ENCODE measurements around the gene ANXA1. TPM values are rescaled to one million over a fixed set of nuclear protein-coding genes. Genes with fewer than 3 reads are reported as not detected.
"Not testable (repeated sequence)": the region's sequence is repeated elsewhere in the genome, so short reads cannot be mapped to it uniquely, and the experiment has no call there.

The ANXA1 gene, protein sequence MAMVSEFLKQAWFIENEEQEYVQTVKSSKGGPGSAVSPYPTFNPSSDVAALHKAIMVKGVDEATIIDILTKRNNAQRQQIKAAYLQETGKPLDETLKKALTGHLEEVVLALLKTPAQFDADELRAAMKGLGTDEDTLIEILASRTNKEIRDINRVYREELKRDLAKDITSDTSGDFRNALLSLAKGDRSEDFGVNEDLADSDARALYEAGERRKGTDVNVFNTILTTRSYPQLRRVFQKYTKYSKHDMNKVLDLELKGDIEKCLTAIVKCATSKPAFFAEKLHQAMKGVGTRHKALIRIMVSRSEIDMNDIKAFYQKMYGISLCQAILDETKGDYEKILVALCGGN
- total RNA-seq = 100 to 1,000 TPM in 3 of 5 experiments, 10 to 100 TPM in 2; 90.2 to 649 (median 145) TPM
- 100 to 1,000 TPM; 102 to 163 TPM for polyA plus RNA-seq
- 850 reads per million, percentile 99 among the genes with 10 or more reads in this experiment for total RNA-seq

GRCh38 chr9:73151653-73152542 lies at the start of gene ANXA1:
Gene ANXA1 (plus strand): TSS chr9:73151865. CDS start chr9:73158536, 6,671 bp downstream.
- CTCF ChIA-PET = no interaction called here
- peaks cover 41 to 43% of the 10 kb centered on the region in 2 donors for H3K4me1 ChIP-seq (ENCODE audit: control insufficient read depth in 2 of 2, insufficient read depth in 2 of 2, low read length in 2 of 2)
- H3K27me3 Mint-ChIP-seq = peaks cover 0 to 2% (median 0%) of the 10 kb centered on the region in 5 donors

DNA sequence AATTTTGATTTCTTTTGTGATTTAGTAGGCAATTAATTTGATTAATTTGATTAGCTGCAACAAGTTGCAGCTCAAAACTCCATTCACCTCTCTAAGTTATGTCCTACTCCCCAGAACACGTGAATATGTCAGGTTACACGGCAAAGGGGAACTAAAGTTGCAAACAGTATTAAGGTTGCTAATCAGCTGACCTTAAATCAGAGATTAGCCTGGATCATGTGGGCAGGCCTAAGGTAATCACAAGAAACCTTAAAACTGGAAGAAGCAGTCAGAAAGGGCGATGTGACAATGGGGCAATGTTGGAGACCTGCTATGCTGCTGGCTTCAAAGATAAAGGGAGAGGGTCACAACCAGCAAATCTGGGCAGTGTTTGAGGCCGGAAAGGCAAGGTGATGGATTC lies 47.3 kb upstream of the ANXA1 start:
- H3K4me3 Mint-ChIP-seq = no peak overlapping the region
- Histone ChIP-seq H3K9me3 (ENCODE audit: control insufficient read depth in 2 of 3, low read length in 3 of 3) (no peaks in the 10 kb centered on the region), H3K36me3 (ENCODE audit: control insufficient read depth in 2 of 3, insufficient read depth in 3 of 3, low read length in 3 of 3) (no peaks in the 10 kb centered on the region), H3K4me3 (ENCODE audit: low read length) (no peak overlapping the region), H3K4me1 (ENCODE audit: control insufficient read depth in 2 of 2, insufficient read depth in 2 of 2, low read length in 2 of 2) (no peaks in the 10 kb centered on the region), H3K27me3 (ENCODE audit: control insufficient read depth in 2 of 2, insufficient read depth in 2 of 2, low read length in 2 of 2) (no peaks in the 10 kb centered on the region), H3K27ac (ENCODE audit: low read depth, low read length) (no peak overlapping the region)
- peak; percentile 37 for ATAC-seq
- peaks cover 0 to 3% (median 0%) of the 10 kb centered on the region in 7 donors for H3K4me1 Mint-ChIP-seq
- CTCF ChIA-PET = interaction anchor here (0.8 kb wide), 1 partner anchor 94 kb away, joined by 5 read pairs; no protein-coding TSS in a partner anchor
- peaks cover 0 to 23% (median 0%) of the 10 kb centered on the region in 5 donors for H3K27me3 Mint-ChIP-seq
- H3K36me3 Mint-ChIP-seq = no peaks in the 10 kb centered on the region
- intact Hi-C loops (cut with micrococcal nuclease) = no loop called here
- POLR2A ChIA-PET = no interaction called here
- no peaks in the 10 kb centered on the region for H3K9me3 Mint-ChIP-seq
- H3K27ac Mint-ChIP-seq = no peak overlapping the region
- DNase-seq = no peak

More at GRCh38 chr9:73151653-73152542, at the start of gene ANXA1:
- H3K9me3 ChIP-seq (ENCODE audit: control insufficient read depth in 2 of 3, low read length in 3 of 3) = no peaks in the 10 kb centered on the region
- peak in 7 of 9 donors; percentile 40 to 80 (median 69) for DNase-seq
- H3K27me3 ChIP-seq (ENCODE audit: control insufficient read depth in 2 of 2, insufficient read depth in 2 of 2, low read length in 2 of 2) = no peaks in the 10 kb centered on the region
- Mint-ChIP-seq H3K36me3 (peaks cover 0 to 22% (median 0%) of the 10 kb centered on the region in 5 donors), H3K4me1 (peaks cover 46 to 89% (median 74%) of the 10 kb centered on the region in 7 donors), H3K9me3 (no peaks in the 10 kb centered on the region), H3K4me3 (peak within 1 kb of the TSS; percentile 81 to 98 (median 90)), H3K27ac (peak within 1 kb of the TSS; percentile 86 to 98 (median 96))
- peak within 1 kb of the TSS; percentile 67 for H3K4me3 ChIP-seq (ENCODE audit: low read length)
- peak; percentile 78 for ATAC-seq
- H3K36me3 ChIP-seq (ENCODE audit: control insufficient read depth in 2 of 3, insufficient read depth in 3 of 3, low read length in 3 of 3) = no peaks in the 10 kb centered on the region
- intact Hi-C loops (cut with micrococcal nuclease) = loop anchor here (1.0 to 10.0 kb wide), 9 partner anchors 7 to 1933 kb away; partner anchors contain the start of genes C9orf40 (in 1 of the 2), CARNMT1 (in 1 of the 2), CEMIP2 (in 1 of the 2) and NMRK1 (in 1 of the 2)
- peak within 1 kb of the TSS; percentile 77 for H3K27ac ChIP-seq (ENCODE audit: low read depth, low read length)
- POLR2A ChIA-PET = interaction anchor here (1.3 to 1.5 kb wide), 3 partner anchors 10 to 38 kb away, joined by 4 to 12 read pairs (median 6); no protein-coding TSS in a partner anchor

- POLR2A ChIA-PET = no interaction called here
- no peak overlapping the region for H3K4me3 ChIP-seq (ENCODE audit: low read length)
- no peaks in the 10 kb centered on the region for H3K4me1 ChIP-seq (ENCODE audit: control insufficient read depth in 2 of 2, insufficient read depth in 2 of 2, low read length in 2 of 2)
- H3K9me3 Mint-ChIP-seq = no peaks in the 10 kb centered on the region
- H3K9me3 ChIP-seq (ENCODE audit: control insufficient read depth in 2 of 3, low read length in 3 of 3) = no peaks in the 10 kb centered on the region
- H3K4me3 Mint-ChIP-seq = no peak overlapping the region
- ATAC-seq (no peak), DNase-seq (no peak)
- H3K4me1 Mint-ChIP-seq = peaks cover 0 to 3% (median 0%) of the 10 kb centered on the region in 7 donors
- peaks cover 0 to 23% (median 0%) of the 10 kb centered on the region in 5 donors for H3K27me3 Mint-ChIP-seq
- intact Hi-C loops (cut with micrococcal nuclease) = no loop called here
- no peaks in the 10 kb centered on the region for H3K27me3 ChIP-seq (ENCODE audit: control insufficient read depth in 2 of 2, insufficient read depth in 2 of 2, low read length in 2 of 2)
- H3K27ac ChIP-seq (ENCODE audit: low read depth, low read length) = no peak overlapping the region
- no peaks in the 10 kb centered on the region for H3K36me3 ChIP-seq (ENCODE audit: control insufficient read depth in 2 of 3, insufficient read depth in 3 of 3, low read length in 3 of 3)
- CTCF ChIA-PET = no interaction called here
- no peaks in the 10 kb centered on the region for H3K36me3 Mint-ChIP-seq
- no peak overlapping the region for H3K27ac Mint-ChIP-seq
Measured at GRCh38 chr9:73104921-73105320, 46.7 kb upstream of the ANXA1 start.

GRCh38 chr9:73107489-73108069 lies 44.1 kb upstream of the ANXA1 start:
- H3K36me3 ChIP-seq (ENCODE audit: control insufficient read depth in 2 of 3, insufficient read depth in 3 of 3, low read length in 3 of 3); H3K4me3 Mint-ChIP-seq; H3K9me3 ChIP-seq (ENCODE audit: control insufficient read depth in 2 of 3, low read length in 3 of 3); H3K4me1 ChIP-seq (ENCODE audit: control insufficient read depth in 2 of 2, insufficient read depth in 2 of 2, low read length in 2 of 2); H3K9me3 Mint-ChIP-seq; H3K4me3 ChIP-seq (ENCODE audit: low read length); H3K4me1 Mint-ChIP-seq; POLR2A ChIA-PET; H3K27ac ChIP-seq (ENCODE audit: low read depth, low read length); H3K36me3 Mint-ChIP-seq; H3K27ac Mint-ChIP-seq; H3K27me3 ChIP-seq (ENCODE audit: control insufficient read depth in 2 of 2, insufficient read depth in 2 of 2, low read length in 2 of 2): not testable (repeated sequence)
- CTCF ChIA-PET = interaction anchor here (0.6 to 9.8 kb wide), 24 partner anchors 8 to 1550 kb away, joined by 3 to 148 read pairs (median 4); no protein-coding TSS in a partner anchor
- ATAC-seq = peak; percentile 95
- intact Hi-C loops (cut with micrococcal nuclease) = loop anchor here (1.0 kb wide), 5 partner anchors 8 to 77 kb away; no protein-coding TSS in a partner anchor
- peaks cover 0 to 13% (median 0%) of the 10 kb centered on the region in 5 donors for H3K27me3 Mint-ChIP-seq
- DNase-seq = peak; percentile 9 to 68 (median 58)

DNA sequence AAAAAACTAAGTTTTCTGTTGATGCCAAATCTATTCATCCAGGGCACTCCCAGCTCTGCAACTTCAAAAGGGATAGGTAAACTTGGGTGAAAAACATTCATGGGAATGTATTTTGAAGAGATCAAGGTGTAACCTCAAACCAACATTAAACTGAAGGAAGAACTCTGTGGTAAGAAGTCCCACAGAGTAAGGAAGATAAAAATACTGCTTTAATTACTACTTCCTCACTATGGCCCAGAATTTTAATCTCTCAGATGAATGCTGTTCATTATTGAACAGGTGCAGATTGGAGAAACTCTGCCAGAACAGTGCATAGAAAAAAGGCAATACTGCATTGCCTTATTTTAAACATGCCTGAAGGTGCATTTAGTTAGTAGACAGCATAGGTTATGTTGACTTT lies 37.6 kb upstream of the ANXA1 start:
- Mint-ChIP-seq H3K36me3 (peaks cover 0 to 2% (median 0%) of the 10 kb centered on the region in 5 donors), H3K27ac (peak overlapping the region in 8 of 9 donors; percentile 15 to 84 (median 52))
- POLR2A ChIA-PET = interaction anchor here (1.3 kb wide), 1 partner anchor 39 kb away, joined by 4 read pairs; no protein-coding TSS in a partner anchor

More for the DNA sequence above, 37.6 kb upstream of the ANXA1 start:
- Histone ChIP-seq H3K4me3 (ENCODE audit: low read length) (no peak overlapping the region), H3K36me3 (ENCODE audit: control insufficient read depth in 2 of 3, insufficient read depth in 3 of 3, low read length in 3 of 3) (no peaks in the 10 kb centered on the region), H3K9me3 (ENCODE audit: control insufficient read depth in 2 of 3, low read length in 3 of 3) (no peaks in the 10 kb centered on the region), H3K4me1 (ENCODE audit: control insufficient read depth in 2 of 2, insufficient read depth in 2 of 2, low read length in 2 of 2) (peaks cover 0 to 19% of the 10 kb centered on the region in 2 donors), H3K27ac (ENCODE audit: low read depth, low read length) (no peak overlapping the region), H3K27me3 (ENCODE audit: control insufficient read depth in 2 of 2, insufficient read depth in 2 of 2, low read length in 2 of 2) (no peaks in the 10 kb centered on the region)
- DNase-seq (no peak), ATAC-seq (no peak)
- Mint-ChIP-seq H3K9me3 (no peaks in the 10 kb centered on the region), H3K4me3 (peak overlapping the region in 8 of 10 donors; percentile 41 to 75 (median 66)), H3K27me3 (no peaks in the 10 kb centered on the region), H3K4me1 (peaks cover 19 to 48% (median 38%) of the 10 kb centered on the region in 7 donors)
- intact Hi-C loops (cut with micrococcal nuclease) = no loop called here
- CTCF ChIA-PET = interaction anchor here (0.7 to 9.8 kb wide), 4 partner anchors 29 to 66 kb away, joined by 3 to 148 read pairs (median 5); no protein-coding TSS in a partner anchor
